HepG2 (cell line): ENCODE results near the gene PPP1CA. TPM values are rescaled to one million over a fixed set of nuclear protein-coding genes. Genes with fewer than 3 reads are reported as not detected.
A peak's percentile ranks its signal among the peaks of the same experiment; 100 is the strongest.

Source experiments
- MIER3 ChIP-seq: IDR thresholded peaks from 2 replicates; pipeline ENCODE4 v1.6.1; 2016; ENCODE audit warnings: missing compliant biosample characterization, borderline replicate concordance
- PAWR ChIP-seq: sonication (generic); formaldehyde crosslinking; IDR thresholded peaks from 2 replicates; pipeline ENCODE4 v1.4.0; 2020; ENCODE audit warnings: missing genetic modification reagents, mild to moderate bottlenecking, borderline replicate concordance
- PHB2 ChIP-seq: fragments of 450-650 bp; IDR thresholded peaks from 2 replicates; pipeline ENCODE4 v1.6.1; 2018; ENCODE audit not compliant: partially characterized antibody
- polyA plus RNA-seq, 8 experiments: library from polyadenylated mRNA; depleted of rRNA in 3 of 8; stranded (reverse) in 7 of 8; unstranded in 1 of 8; fragments of >200 nt; fragmentation: Illumina TruSeq in 4 of 8; extraction: Trizol in 4 of 8; gene quantifications; 2 replicates each; pipeline versions ENCODE4 v1.2.1 to v1.2.3, GENCODE V29; 2011 to 2016; ENCODE audit warnings: low read depth in 4 of 8, missing spikeins in 1 of 8, mixed read lengths in 1 of 8; ENCODE audit not compliant: insufficient read depth in 1 of 8
- total RNA-seq, 5 experiments: library from RNA; depleted of rRNA; stranded (reverse); fragments of >200 nt; fragmentation: Illumina TruSeq; extraction: Trizol; gene quantifications; 2 replicates each; pipeline ENCODE4 v1.2.3, GENCODE V29; 2016; ENCODE audit warnings: low read depth in 1 of 5
- TF ChIP-seq, protein P1 (sequence below): sonication (generic); formaldehyde crosslinking; IDR thresholded peaks from 2 replicates; pipeline ENCODE4 v1.4.0; 2020; ENCODE audit warnings: missing genetic modification reagents
- TF ChIP-seq, protein P2 (sequence below): sonication (generic); formaldehyde crosslinking; IDR thresholded peaks from 2 replicates; pipeline ENCODE4 v1.9.0; 2021; ENCODE audit warnings: missing genetic modification reagents, borderline replicate concordance
- TF ChIP-seq, protein P3 (sequence below): IDR thresholded peaks from 2 replicates; pipeline ENCODE4 v1.6.1; 2016; ENCODE audit warnings: low read depth

PPP1CA gene
- total and polyA plus RNA-seq, 2 of the 13 experiments (the other 11 are each of a cell fraction or from before 2014, with no cell fraction given) = 149 to 170 TPM

- TF ChIP-seq, protein P1, sequence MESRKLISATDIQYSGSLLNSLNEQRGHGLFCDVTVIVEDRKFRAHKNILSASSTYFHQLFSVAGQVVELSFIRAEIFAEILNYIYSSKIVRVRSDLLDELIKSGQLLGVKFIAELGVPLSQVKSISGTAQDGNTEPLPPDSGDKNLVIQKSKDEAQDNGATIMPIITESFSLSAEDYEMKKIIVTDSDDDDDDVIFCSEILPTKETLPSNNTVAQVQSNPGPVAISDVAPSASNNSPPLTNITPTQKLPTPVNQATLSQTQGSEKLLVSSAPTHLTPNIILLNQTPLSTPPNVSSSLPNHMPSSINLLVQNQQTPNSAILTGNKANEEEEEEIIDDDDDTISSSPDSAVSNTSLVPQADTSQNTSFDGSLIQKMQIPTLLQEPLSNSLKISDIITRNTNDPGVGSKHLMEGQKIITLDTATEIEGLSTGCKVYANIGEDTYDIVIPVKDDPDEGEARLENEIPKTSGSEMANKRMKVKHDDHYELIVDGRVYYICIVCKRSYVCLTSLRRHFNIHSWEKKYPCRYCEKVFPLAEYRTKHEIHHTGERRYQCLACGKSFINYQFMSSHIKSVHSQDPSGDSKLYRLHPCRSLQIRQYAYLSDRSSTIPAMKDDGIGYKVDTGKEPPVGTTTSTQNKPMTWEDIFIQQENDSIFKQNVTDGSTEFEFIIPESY = peak; percentile 61; the same call in 1 of the 2 replicates
- TF ChIP-seq, protein P2, sequence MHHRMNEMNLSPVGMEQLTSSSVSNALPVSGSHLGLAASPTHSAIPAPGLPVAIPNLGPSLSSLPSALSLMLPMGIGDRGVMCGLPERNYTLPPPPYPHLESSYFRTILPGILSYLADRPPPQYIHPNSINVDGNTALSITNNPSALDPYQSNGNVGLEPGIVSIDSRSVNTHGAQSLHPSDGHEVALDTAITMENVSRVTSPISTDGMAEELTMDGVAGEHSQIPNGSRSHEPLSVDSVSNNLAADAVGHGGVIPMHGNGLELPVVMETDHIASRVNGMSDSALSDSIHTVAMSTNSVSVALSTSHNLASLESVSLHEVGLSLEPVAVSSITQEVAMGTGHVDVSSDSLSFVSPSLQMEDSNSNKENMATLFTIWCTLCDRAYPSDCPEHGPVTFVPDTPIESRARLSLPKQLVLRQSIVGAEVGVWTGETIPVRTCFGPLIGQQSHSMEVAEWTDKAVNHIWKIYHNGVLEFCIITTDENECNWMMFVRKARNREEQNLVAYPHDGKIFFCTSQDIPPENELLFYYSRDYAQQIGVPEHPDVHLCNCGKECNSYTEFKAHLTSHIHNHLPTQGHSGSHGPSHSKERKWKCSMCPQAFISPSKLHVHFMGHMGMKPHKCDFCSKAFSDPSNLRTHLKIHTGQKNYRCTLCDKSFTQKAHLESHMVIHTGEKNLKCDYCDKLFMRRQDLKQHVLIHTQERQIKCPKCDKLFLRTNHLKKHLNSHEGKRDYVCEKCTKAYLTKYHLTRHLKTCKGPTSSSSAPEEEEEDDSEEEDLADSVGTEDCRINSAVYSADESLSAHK (CRISPR knock-in tag) = no peak
- TF ChIP-seq, protein P3, sequence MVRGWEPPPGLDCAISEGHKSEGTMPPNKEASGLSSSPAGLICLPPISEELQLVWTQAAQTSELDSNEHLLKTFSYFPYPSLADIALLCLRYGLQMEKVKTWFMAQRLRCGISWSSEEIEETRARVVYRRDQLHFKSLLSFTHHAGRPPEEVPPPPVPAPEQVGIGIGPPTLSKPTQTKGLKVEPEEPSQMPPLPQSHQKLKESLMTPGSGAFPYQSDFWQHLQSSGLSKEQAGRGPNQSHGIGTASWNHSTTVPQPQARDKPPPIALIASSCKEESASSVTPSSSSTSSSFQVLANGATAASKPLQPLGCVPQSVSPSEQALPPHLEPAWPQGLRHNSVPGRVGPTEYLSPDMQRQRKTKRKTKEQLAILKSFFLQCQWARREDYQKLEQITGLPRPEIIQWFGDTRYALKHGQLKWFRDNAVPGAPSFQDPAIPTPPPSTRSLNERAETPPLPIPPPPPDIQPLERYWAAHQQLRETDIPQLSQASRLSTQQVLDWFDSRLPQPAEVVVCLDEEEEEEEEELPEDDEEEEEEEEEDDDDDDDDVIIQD (CRISPR knock-in tag) = 0 out of 2 replicates have a peak, but pooled peaks have one; percentile 27
- TF ChIP-seq PHB2 (no peak), MIER3 (CRISPR knock-in tag) (no peak), PAWR (CRISPR knock-in tag) (no peak)
- TF ChIP-seq, all 625 proteins: peak for 352
These were observed 10.1 kb downstream of the PPP1CA start, which contains the start of gene RAD9A (continued) for GRCh38 chr11:67391304-67392182.
